ENCODE results near the gene TUBA3E.

DNA sequence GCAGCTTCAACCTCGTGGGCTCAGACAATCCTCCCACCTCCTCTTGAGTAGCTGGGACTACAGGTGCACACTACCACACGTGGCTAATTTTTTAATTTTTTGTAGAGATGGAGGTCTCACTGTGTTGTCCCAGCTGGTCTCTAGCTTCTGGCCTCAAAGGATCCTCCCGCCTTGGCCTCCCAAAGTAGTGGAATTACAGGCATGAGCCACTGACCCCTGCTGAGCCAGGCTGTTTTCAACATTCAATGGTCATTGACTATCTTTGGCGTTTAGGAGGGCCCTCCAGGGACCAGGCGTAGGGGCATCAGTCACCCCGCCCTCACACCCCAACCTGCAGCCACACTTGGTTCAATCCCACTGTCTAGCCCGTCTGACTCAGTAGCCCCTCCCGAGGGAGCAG, 11.0 kb downstream of the TUBA3E start:
- TF ChIP-seq EZH2 (IDR thresholded peaks at IDR 0.05; ENCODE audit: insufficient read depth, poor library complexity, severe bottlenecking) (no peak), EZH2phosphoT487 (IDR thresholded peaks at IDR 0.05; ENCODE audit: insufficient read depth, low read depth) (no peak)

Data from GM23248 (cell line).